Activated CD8-positive, alpha-beta T cell treated with anti-CD3 and anti-CD28 coated beads for 36 hours (primary cell): ENCODE measurements around the gene SPATA25. TPM values are rescaled to one million over a fixed set of nuclear protein-coding genes. Genes with fewer than 3 reads are reported as not detected.
"Not testable (repeated sequence)": the region's sequence is repeated elsewhere in the genome, so short reads cannot be mapped to it uniquely, and the experiment has no call there.

ENCODE experiments used
- ATAC-seq: fragments of 200-7000 bp; cut with Tn5 transposase; one replicate; pipeline ENCODE4 v1.10.0; 2021; ENCODE audit warnings: mild to moderate bottlenecking, moderate library complexity
- CTCF ChIA-PET: fragments of 350-600 bp; sonication (Branson Sonifier 250); formaldehyde crosslinking; loops from one replicate; lab custom pipeline; 2021; ENCODE audit warnings: antibody characterized with exemption; lab: Charles Lee
- POLR2A ChIA-PET: fragments of 350-600 bp; sonication (Branson Sonifier 250); formaldehyde crosslinking; loops from one replicate; lab custom pipeline; 2021; ENCODE audit warnings: antibody characterized with exemption; lab: Charles Lee
- DNase-seq: peaks from one replicate; pipeline ENCODE4 v3.0.0-alpha.2; 2020
- H3K27ac Mint-ChIP-seq: one replicate; pipeline ENCODE4 v1.8.0; 2021; ENCODE audit warnings: mild to moderate bottlenecking, mixed read lengths
- H3K27me3 Mint-ChIP-seq: one replicate; pipeline ENCODE4 v1.8.0; 2021; ENCODE audit warnings: mixed read lengths
- H3K36me3 Mint-ChIP-seq: one replicate; pipeline ENCODE4 v1.8.0; 2021; ENCODE audit warnings: low read depth, mixed read lengths
- H3K4me1 Mint-ChIP-seq: one replicate; pipeline ENCODE4 v1.8.0; 2021; ENCODE audit warnings: low read depth, mixed read lengths
- H3K4me3 Mint-ChIP-seq: one replicate; pipeline ENCODE4 v1.8.0; 2021; ENCODE audit warnings: mild to moderate bottlenecking, moderate library complexity, mixed read lengths
- H3K9me3 Mint-ChIP-seq: one replicate; pipeline ENCODE4 v1.8.0; 2021; ENCODE audit warnings: mixed read lengths
- intact Hi-C: fragments of 100-400 bp; cut with micrococcal nuclease; formaldehyde crosslinking; loops from one replicate; pipeline ENCODE4 v1.10.0; 2022
- total RNA-seq, 2 experiments: library from RNA; stranded (reverse); gene quantifications; one replicate each; pipeline ENCODE4 v1.2.3, GENCODE V29; 2021
- TF ChIP-seq, protein P1 (sequence below): fragments of 200-600 bp; IDR thresholded peaks from one replicate; pipeline ENCODE4 v1.8.0; 2022; ENCODE audit warnings: antibody characterized with exemption, mild to moderate bottlenecking

SPATA25 gene
- total RNA-seq, 2 experiments from 2014 or later: 0.58 to 0.74 TPM

DNA sequence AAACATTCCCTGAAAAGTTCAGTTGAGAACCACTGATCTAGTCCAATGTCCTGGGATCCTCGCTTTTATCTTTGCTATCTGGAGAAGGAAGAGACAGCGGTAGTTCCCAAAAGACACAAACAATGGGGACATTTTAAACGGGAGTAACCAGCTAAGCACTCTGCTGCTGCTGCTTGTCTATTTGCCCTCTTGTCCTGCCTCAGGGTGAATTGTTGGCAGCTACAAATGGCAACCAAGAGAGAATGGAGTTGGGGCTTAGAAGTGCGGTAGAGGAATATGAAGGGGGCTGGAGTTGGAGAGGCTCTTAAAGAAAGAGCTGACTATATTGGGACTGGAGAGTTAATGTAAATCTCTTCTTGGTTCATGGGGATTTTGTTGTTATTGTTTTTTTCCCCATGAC is 12.8 kb downstream of the SPATA25 start:
- no peaks in the 10 kb centered on the region for H3K4me1 Mint-ChIP-seq
- intact Hi-C loops: no loop called here
- CTCF ChIA-PET: interaction anchor here (1.1 kb wide), 1 partner anchor 76 kb away, joined by 3 read pairs; no protein-coding TSS in a partner anchor
- H3K36me3 Mint-ChIP-seq: no peaks in the 10 kb centered on the region
- no peaks in the 10 kb centered on the region for H3K9me3 Mint-ChIP-seq
- no peak overlapping the region for H3K27ac Mint-ChIP-seq
- POLR2A ChIA-PET: interaction anchor here (0.7 kb wide), 1 partner anchor 13 kb away, joined by 3 read pairs; no protein-coding TSS in a partner anchor
- ATAC-seq (no peak), DNase-seq (no peak)
- no peak overlapping the region for H3K4me3 Mint-ChIP-seq
- TF ChIP-seq, protein P1, sequence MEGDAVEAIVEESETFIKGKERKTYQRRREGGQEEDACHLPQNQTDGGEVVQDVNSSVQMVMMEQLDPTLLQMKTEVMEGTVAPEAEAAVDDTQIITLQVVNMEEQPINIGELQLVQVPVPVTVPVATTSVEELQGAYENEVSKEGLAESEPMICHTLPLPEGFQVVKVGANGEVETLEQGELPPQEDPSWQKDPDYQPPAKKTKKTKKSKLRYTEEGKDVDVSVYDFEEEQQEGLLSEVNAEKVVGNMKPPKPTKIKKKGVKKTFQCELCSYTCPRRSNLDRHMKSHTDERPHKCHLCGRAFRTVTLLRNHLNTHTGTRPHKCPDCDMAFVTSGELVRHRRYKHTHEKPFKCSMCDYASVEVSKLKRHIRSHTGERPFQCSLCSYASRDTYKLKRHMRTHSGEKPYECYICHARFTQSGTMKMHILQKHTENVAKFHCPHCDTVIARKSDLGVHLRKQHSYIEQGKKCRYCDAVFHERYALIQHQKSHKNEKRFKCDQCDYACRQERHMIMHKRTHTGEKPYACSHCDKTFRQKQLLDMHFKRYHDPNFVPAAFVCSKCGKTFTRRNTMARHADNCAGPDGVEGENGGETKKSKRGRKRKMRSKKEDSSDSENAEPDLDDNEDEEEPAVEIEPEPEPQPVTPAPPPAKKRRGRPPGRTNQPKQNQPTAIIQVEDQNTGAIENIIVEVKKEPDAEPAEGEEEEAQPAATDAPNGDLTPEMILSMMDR: no peak
- no peaks in the 10 kb centered on the region for H3K27me3 Mint-ChIP-seq

DNA sequence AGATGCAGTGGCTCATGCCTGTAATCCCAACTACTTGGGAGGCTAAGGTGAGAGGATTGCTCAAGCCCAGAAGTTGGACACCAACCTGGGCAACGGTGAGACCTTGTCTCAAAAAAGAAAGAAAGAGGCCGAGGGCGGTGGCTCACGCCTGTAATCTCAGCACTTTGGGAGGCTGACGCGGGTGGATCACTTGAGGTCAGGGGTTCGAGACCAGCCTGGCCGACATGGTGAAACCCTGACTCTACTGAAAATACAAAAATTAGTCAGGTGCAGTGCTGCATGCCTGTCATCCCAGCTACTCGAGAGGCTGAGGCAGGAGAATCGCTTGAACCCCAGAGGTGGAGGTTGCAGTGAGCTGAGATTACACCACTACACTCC is 13.3 kb downstream of the SPATA25 start:
- ATAC-seq, H3K4me1 Mint-ChIP-seq, H3K4me3 Mint-ChIP-seq, intact Hi-C loops, H3K27me3 Mint-ChIP-seq, H3K27ac Mint-ChIP-seq, H3K9me3 Mint-ChIP-seq, H3K36me3 Mint-ChIP-seq, DNase-seq: not testable (repeated sequence)
- ChIA-PET CTCF (interaction anchor here (1.1 kb wide), 1 partner anchor 76 kb away, joined by 3 read pairs; no protein-coding TSS in a partner anchor), POLR2A (interaction anchor here (0.7 kb wide), 1 partner anchor 13 kb away, joined by 3 read pairs; no protein-coding TSS in a partner anchor)

DNA sequence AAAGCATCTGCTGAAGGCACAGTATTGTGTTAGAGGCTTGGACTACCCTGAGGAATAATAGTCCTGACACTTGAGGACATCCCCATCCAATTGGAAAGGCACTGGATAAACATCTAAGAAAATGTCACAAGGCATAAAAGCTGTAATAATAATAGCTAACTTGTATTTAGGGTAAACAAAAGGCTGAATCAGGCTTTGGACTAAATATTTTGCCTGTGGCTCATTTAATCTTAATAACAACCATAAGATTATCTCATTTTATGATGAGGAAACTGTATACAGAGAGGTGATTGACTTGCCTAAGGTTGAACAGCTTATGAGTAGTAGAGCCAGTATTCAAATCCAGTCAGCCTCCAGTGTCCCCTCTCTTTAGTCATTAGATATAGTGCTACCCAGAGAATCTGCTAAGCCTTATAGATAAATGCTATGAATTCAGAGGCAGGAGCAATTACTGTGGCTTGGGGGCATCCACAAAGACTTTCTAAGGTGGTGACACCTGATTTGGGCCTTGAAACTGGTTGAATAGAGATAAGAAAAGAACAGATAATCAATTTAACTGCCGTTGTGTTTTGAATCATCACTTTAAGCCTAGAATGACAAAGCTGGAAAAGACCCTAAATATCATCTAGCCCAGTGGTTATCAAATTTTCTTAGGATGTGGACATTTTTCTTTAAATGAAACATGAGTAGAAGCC is 13.9 kb downstream of the SPATA25 start:
- ATAC-seq: no peak
- TF ChIP-seq, protein P1: no peak
- CTCF ChIA-PET: interaction anchor here (0.6 to 1.6 kb wide), 2 partner anchors 50 to 453 kb away, joined by 3 read pairs; no protein-coding TSS in a partner anchor
- intact Hi-C loops: no loop called here
- POLR2A ChIA-PET: no interaction called here
- Mint-ChIP-seq H3K27ac (no peak overlapping the region), H3K27me3 (no peaks in the 10 kb centered on the region), H3K4me3 (no peak overlapping the region), H3K4me1 (no peaks in the 10 kb centered on the region), H3K36me3 (no peaks in the 10 kb centered on the region), H3K9me3 (no peaks in the 10 kb centered on the region)
- no peak for DNase-seq

DNA sequence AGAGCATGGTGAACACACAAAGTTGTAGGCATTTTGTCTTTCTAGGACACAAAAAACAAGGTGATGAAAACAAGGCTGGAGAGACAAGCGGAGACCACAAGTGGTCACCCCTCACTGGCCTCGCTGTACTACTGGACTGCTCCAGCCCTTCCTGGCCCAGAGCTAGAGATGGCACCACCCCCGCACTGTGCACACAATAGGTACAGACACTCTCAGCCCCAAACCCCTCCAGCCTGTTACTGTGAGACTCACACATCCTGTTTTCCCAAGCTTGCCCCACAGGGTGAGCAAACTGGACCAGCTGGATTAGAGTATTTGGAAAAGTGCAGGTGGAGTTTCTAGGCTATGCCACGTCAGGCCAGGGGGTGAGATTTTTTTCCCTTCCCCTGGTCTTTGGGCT is 14.8 kb downstream of the SPATA25 start:
- H3K4me1 Mint-ChIP-seq: no peaks in the 10 kb centered on the region
- ATAC-seq (no peak), DNase-seq (no peak)
- intact Hi-C loops: no loop called here
- H3K36me3 Mint-ChIP-seq: no peaks in the 10 kb centered on the region
- TF ChIP-seq, protein P1: no peak
- CTCF ChIA-PET: interaction anchor here (1.1 to 1.6 kb wide), 6 partner anchors 13 to 115 kb away, joined by 3 to 4 read pairs (median 3); partner anchors contain the start of genes CTSA and NEURL2
- POLR2A ChIA-PET: interaction anchor here (0.8 kb wide), 1 partner anchor 10 kb away, joined by 3 read pairs; no protein-coding TSS in a partner anchor
- no peaks in the 10 kb centered on the region for H3K9me3 Mint-ChIP-seq
- no peak overlapping the region for H3K4me3 Mint-ChIP-seq
- H3K27ac Mint-ChIP-seq: no peak overlapping the region
- no peaks in the 10 kb centered on the region for H3K27me3 Mint-ChIP-seq

DNA sequence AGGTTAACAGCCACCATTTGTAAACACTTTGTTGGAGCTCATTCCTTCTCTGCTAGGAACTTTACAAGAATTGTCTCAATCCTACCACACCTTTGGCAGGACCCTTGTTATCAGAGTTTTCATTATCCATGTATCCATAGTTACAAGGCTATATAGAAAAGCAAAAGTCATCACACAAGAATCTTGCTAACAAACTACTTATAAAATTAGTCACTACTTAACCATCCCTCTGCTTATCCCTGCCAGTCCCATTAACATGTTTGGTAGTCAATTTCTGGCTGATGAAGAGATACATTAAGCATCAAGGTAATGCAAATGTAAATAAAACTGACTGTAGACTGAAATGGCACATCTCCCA is 19.6 kb downstream of the SPATA25 start:
- TF ChIP-seq, protein P1: no peak
- Mint-ChIP-seq H3K27me3 (no peaks in the 10 kb centered on the region), H3K27ac (no peak overlapping the region), H3K9me3 (no peaks in the 10 kb centered on the region), H3K4me3 (no peak overlapping the region), H3K4me1 (no peaks in the 10 kb centered on the region), H3K36me3 (no peaks in the 10 kb centered on the region)
- intact Hi-C loops: no loop called here
- no peak for ATAC-seq
- POLR2A ChIA-PET: interaction anchor here (0.6 kb wide), 1 partner anchor 26 kb away, joined by 3 read pairs; no protein-coding TSS in a partner anchor
- no peak for DNase-seq
- CTCF ChIA-PET: interaction anchor here (2.3 kb wide), 1 partner anchor 11 kb away, joined by 7 read pairs; the partner anchor contains the start of genes ACOT8 and ZSWIM3
